T-helper 2 cell (primary cell): Measurements from ENCODE around the gene PDE4D.
A peak's percentile ranks its signal among the peaks of the same experiment; 100 is the strongest.

Experiments used
- DNase-seq, 5 experiments: peaks; one replicate each; pipeline versions ENCODE4 v3.0.0 to v3.0.0-alpha.2; 2012 to 2022

PDE4D gene

DNA sequence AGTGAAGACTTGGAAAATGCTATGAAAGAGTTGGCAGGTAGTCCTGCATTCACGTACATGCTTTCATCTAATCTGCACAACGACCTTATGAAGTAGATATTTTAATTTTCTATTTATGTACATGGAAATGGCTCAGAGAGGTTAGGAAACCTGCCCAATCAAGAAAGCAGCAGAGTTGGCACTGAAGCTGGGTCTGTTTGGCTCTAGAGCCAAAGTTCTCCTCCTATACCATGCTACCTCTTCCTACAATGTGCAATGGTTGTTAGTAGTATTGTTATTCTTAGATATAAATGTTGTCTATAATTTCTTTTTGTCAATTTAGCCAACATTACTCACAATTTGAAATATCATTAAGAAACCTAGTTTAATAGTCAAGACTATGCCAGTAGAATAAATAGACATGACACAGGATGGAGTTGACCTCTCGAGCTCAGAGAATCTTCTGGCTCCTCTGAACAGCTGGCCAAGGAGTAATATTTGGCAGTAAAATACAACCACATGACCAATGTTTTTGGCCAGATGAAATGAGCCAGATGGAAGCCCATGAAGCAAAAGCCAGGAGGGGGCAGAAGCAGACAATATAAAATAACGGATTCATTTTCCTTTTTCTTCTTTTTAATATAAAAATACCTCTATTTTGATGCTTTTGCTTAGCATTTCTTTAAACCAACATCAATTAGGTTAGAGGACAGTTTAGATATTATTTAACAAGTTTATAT is 542.3 kb downstream of the PDE4D start:
- no peak for DNase-seq

DNA sequence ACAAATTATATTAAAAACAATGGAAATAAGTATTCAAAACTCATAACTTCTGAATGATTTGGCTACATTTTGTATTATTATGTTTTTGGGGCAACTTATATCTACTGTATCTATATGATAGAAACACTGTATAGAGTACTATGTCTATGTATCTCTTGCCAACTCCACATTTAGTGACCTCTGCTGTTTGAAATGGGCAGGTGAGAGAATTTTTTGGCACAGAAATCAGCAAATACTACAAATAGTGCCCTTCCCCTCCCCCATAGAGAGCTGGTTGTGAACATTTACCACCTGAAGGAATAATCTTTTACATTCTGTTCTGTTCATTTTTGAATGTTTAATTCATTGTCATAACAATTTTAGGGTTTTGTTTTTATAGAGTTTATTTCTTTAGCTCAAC is 545.3 kb downstream of the PDE4D start:
- DNase-seq, result no peak

GRCh38 chr5:59346982-59347381 is 546.5 kb downstream of the PDE4D start:
- DNase-seq, result no peak

- no peak for DNase-seq
These were observed 547.0 kb downstream of the PDE4D start for GRCh38 chr5:59346514-59346913.

GRCh38 chr5:59342181-59342580 is 551.3 kb downstream of the PDE4D start:
- peak in 1 of 5 experiments; percentile 3 for DNase-seq

- DNase-seq, result no peak
These were observed 551.8 kb downstream of the PDE4D start for GRCh38 chr5:59341760-59342159.

GRCh38 chr5:59341155-59341554 is 552.4 kb downstream of the PDE4D start:
- DNase-seq, result no peak

- no peak for DNase-seq
These were observed 552.9 kb downstream of the PDE4D start for GRCh38 chr5:59340637-59341036.

DNA sequence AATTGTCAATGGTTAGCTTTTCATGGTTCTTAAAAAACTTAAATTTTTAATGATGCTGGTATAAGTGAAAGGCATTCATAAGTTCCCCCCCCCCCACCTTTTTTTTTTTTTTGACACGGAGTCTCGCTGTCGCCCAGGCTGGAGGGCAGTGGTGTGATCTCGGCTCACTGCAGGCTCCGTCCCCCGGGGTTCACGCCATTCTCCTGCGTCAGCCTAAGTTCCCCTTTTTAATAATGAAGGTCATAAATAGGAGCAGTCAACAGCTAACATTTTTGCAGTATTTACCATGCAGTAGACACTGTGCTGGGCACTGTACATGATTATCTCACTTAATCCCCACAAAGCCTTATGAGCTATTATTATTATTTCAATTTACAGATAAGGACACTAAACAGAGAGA is 556.3 kb downstream of the PDE4D start:
- no peak for DNase-seq

DNA sequence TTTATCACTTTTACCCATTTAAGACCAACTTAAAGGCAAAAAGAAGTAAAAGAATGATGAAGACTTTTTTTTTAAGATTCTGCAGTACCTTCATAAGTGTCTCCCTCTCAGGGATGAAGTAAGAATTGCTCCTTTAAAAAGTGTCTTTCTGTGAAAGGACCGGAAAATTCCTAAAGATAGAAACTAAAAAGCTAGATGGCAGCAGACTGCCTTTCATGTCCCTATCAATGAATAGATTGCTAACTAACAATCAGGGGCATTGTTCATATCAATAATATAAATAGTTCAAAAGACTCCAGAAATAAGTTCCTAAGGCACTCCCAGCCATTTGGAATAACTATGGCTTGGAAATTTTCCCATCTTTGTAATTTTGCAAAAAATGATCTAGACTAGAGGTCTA is 558.0 kb downstream of the PDE4D start:
- DNase-seq, result no peak

GRCh38 chr5:59333416-59333815 is 560.1 kb downstream of the PDE4D start:
- DNase-seq, result no peak

GRCh38 chr5:59332236-59332973 is 561.1 kb downstream of the PDE4D start:
- no peak for DNase-seq

DNA sequence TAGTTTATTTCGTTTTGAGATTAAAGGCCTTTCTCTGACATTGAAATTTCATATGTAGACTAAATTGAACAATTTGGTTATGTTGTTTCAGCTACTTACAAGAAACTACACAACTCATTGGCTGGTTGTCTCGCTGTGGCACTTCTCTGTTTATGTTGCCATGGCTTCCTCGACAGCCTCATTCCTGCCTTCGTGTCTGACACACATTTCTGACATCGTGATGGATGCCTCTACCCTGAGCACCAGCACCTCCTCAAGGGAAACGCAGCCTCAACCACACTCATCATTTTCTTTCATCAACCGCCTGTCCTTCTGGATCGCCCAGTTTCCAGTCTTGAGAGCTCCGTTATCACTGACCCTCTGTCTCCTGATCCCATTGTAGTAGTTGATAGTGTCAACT is 562.8 kb downstream of the PDE4D start:
- DNase-seq, result no peak

GRCh38 chr5:59328709-59329296 is 564.7 kb downstream of the PDE4D start:
- no peak for DNase-seq

GRCh38 chr5:59327191-59327980 is 566.1 kb downstream of the PDE4D start:
- DNase-seq, result no peak

DNA sequence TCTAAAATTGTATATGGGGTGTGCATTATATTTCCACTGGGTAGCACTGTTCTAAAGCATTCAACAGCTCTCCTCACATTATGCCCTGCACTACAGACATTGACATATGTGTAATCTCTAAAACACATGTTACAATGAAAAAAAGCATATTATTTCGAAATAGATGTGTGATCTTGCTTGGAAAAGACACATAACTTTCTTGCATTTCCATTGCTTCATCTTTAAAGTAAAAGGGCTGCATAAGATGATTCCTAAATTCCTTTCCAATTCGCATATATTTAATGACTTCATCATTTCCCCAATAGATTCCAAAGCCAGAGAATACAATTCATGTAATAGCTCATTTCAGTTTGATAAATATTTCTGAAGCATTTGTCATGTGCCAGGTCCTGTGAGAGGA is 566.9 kb downstream of the PDE4D start:
- DNase-seq, result no peak

DNA sequence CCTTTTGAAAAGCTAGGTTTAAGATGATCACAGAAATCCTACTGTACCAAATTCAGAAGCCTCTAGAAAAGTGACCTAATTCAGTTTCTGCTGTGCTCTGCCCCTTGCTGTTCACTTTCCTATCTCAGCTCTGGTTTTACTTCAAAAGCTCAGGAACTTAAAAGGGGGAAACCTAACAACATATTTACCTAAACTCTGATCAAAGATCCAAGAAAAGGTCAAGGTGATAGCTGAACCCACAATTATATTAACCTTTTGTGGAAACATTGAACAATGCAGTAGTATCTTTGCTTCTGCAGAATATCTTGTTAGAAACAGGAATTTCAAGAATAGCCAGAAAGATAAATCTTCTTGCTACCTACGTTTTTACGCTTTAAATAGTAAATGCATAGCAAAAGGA is 568.5 kb downstream of the PDE4D start:
- DNase-seq, result no peak

- no peak for DNase-seq
These were observed 570.6 kb downstream of the PDE4D start for GRCh38 chr5:59322894-59323293.

- no peak for DNase-seq
These were observed 571.5 kb downstream of the PDE4D start for GRCh38 chr5:59322058-59322457.

GRCh38 chr5:59321642-59322041 is 571.9 kb downstream of the PDE4D start:
- no peak for DNase-seq

GRCh38 chr5:59320420-59320819 is 573.1 kb downstream of the PDE4D start:
- no peak for DNase-seq

- DNase-seq, result no peak
These were observed 574.3 kb downstream of the PDE4D start for GRCh38 chr5:59319250-59319649.

DNA sequence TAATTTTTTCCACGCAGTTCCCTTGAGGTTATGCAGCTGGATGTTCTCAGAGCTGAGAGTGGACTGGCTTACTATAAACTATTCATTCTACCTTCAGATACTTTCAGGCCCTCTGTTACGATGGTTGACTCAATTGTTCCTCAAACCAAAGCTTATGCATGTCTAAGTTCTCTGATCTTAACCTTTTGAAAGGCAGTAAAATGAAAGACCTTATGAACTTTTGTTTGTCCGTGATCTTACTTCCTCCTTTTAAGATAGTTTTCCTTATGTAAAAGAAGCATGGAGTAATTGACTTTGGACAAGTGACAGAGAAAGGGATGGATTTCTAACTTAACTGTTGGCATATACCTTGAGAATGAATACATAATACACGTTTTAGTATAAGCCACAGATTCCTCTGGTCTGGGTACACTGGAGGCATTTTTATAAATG is 575.7 kb downstream of the PDE4D start:
- no peak for DNase-seq
